ENCODE results near the gene NAXE.
"Not testable (repeated sequence)": the region's sequence is repeated elsewhere in the genome, so short reads cannot be mapped to it uniquely, and the experiment has no call there.

The NAXE gene

DNA sequence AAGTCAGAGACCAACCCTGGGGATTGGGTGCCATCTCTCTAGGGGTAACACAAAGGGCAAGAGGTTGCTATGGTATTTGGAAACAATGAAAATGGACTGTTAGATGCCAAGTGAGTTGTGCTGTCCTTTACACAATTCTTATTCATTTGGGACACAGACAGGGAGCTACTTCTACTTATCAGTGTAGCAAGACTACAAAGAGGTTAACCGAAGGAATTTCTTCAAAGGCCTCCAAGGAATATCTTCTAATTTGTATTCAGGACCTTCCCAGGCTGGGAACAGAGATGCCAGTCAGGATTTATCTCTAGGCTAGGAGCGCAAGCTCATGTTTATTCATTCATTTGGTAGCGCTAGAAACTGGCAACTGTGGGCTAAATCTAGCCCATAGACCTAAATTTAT is 2.6 kb downstream of the NAXE start:
- DNase-seq: no peak

DNA sequence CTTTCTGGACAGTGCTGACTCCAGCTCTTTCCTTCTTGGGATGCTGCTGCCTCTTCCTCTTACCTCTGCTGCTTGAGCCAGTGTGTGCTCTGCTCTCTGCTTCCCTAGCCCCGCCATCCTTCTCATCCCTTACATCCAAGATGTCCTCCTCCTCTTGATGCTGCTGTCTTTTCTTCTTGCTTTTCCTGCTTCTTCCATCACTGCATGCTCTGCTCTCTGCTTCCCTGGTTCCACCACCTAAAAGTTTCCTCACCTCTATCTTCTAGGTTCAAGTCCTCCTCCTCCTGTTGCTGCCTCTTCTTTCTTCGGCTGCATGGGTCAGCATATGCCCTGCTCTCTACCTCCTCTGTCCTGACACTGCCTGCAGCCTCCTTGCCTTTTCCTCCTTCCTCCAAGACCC is 3.4 kb downstream of the NAXE start:
- no peak for DNase-seq

GRCh38 chr1:156596426-156596825 is 4.8 kb downstream of the NAXE start:
- DNase-seq: no peak

- DNase-seq: no peak
Measured at GRCh38 chr1:156598125-156598524, 6.5 kb downstream of the NAXE start.

GRCh38 chr1:156598731-156599432 is 7.3 kb downstream of the NAXE start:
- no peak for DNase-seq

GRCh38 chr1:156599811-156600210 is 8.2 kb downstream of the NAXE start:
- no peak for DNase-seq

DNA sequence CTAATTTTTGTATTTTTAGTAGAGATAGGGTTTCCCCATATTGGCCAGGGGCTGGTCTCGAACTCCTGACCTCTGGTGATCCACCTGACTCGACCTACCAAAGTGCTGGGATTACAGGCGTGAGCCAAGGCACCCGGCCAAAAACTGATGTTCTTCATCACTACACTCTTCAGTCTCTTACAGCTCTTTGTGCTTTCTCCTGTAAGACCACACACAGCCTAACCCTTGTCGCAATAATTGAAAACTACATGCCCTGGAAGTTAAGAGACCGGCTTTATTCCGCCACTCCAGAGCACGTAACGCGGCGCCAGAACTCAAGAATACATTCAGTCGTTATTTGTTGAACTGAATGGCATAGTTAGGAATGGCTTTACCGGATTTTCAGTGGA is 9.2 kb downstream of the NAXE start:
- DNase-seq: no peak

- DNase-seq: peak; percentile 81
Measured at GRCh38 chr1:156601122-156601830, 9.7 kb downstream of the NAXE start, which contains the start of gene GPATCH4. GPATCH4 (minus strand) TSS chr1:156601479.

- no peak for DNase-seq
Measured at GRCh38 chr1:156601892-156602291, 10.3 kb downstream of the NAXE start.

DNA sequence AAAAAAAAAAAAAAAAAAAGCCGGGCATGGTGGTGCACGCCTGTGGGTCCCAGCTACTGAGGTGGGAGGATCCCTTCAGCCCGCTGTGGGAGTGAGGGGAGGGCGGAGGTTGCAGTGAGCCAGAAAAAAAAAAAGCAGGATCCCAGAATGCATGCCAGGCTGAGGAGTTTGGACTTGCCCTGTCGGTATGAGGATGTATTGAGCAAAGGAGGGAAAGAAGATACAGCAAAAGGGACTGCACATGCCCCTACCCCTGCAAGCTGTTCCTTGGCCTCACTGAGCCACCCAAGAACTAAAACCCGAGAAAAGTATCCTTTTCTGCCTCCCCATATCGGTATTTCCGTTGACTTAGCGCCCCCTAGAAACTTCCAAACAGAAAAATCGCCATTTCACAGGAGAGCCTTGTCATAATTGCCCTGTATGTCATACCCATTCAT is 11.0 kb downstream of the NAXE start:
- DNase-seq: no peak

- DNase-seq: not testable (repeated sequence)
Measured at GRCh38 chr1:156607344-156607743, 15.8 kb downstream of the NAXE start.

DNA sequence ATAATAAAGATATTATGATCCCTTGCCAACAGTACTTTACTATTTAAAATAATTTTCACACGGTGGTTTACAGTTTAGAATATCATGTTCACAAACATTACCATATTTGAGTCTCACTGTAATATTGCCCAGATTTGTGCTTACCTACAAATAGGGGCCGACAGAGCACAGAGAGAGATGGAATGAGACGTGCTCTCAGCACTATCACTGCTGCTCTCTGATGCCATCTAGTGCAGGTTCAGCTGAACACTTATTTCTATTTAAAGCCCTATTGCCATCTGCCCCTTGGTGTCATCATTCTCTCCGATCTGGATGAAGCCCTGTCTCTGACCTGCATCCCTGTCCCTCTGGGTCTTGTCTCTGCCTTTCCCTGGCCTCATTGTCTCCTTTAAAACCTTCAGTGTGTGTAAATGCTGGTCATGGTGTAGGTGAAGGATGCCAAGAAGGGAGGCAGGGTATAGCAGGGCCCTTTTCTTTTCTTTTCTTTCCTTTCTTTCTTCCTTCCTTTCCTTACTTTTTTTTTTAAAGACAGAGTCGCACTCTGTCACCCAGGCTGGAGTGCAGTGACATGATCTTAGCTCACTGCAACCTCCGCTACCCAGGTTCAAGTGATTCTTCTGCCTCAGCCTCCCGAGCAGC is 16.6 kb downstream of the NAXE start:
- DNase-seq: peak; percentile 61

DNA sequence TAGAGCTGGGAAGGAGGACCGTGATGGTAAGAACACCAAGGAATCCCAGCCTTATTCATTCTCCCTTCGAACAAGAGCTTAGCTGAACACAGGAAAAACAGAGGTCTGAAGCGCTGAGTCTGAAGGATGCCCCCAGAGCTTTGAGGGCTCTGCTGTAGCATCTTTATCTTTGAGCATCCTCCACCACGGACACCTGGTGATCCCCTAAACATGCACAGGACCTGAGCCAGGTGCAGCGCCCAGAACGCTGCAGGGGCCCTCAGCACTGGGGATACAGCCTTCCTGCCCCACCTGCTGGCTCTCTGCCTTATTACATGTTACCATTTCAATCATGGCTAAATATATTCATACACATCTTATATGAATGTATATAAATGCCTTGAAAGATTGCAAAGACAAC is 17.4 kb downstream of the NAXE start:
- peak; percentile 61 for DNase-seq

GRCh38 chr1:156610072-156610471 is 18.5 kb downstream of the NAXE start:
- DNase-seq: not testable (repeated sequence)

GRCh38 chr1:156612666-156613065 is 21.1 kb downstream of the NAXE start:
- no peak for DNase-seq

- DNase-seq: no peak
Measured at GRCh38 chr1:156615946-156616345, 24.4 kb downstream of the NAXE start.

- no peak for DNase-seq
Measured at GRCh38 chr1:156616463-156616862, 24.9 kb downstream of the NAXE start.

DNA sequence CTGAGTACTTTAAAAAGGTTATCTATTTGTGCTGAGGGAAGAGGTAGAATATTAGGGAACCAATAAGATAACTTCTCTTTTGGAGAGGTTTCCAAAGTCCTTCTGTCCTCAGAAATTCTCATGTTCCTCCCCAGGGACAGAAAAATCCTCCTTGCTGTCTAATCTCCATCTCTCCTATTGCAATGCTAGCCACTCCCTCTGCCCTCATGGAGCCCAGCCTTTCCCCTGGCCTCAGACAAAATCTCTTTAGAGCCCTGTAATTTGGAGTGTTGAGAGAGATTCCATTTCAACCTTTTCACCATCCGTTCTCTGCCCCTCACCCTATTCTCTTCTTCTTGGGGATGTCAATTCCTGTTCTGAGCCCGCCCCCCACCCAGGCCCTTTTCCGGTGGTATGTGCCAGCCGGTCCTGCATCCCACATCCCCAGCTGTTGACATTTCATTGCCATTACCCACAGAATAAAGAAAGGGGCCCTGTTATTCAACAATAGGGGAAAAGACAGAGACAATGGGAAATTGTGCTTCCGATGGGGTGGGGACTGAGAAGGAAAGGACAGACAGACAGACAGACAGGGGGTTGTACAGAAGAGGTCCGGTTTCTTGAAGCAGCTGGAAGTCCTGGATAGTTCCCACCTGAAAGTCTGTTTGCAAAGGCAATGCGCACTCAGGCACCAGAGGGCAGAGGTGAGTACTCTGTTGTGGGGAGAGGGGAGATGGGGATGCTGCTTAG is 27.4 kb downstream of the NAXE start, which contains the start of gene HAPLN2:
HAPLN2 (plus strand) TSS at position 563 of the 729 bp plus-strand sequence. CDS start 4,076 bp downstream, outside the sequence.
- DNase-seq: peak; percentile 23

- no peak for DNase-seq
Measured at GRCh38 chr1:156619582-156619955, 28.0 kb downstream of the NAXE start.

GRCh38 chr1:156622581-156623297 is 31.2 kb downstream of the NAXE start:
- no peak for DNase-seq

- DNase-seq: peak; percentile 46
Measured at GRCh38 chr1:156623946-156624813, 32.6 kb downstream of the NAXE start.

Measured in activated naive CD4-positive, alpha-beta T cell treated with Interleukin-2 at 50 U/mL for 16 hours (primary cell).